ENCODE results near the gene MKLN1.

DNA sequence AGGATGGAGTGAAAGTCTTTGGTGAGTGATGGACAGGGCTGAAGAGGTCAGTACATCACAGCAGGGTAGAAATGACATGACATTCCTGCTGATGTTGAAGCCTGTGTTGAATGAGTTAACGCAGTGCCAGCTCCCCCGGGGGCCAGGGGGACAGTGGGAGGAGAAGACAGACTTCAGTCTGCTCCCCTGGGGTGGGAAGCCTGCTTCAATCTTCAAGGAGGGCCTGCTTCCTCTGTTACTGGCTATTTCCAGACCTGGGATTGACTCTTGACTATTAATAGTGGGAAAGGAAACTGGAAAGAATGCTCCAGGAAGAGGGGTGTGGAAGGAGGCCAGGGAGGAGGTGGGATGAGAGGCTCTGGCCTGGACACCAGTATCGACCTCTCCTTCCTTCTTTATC lies 201.5 kb downstream of the MKLN1 start:
- TF ChIP-seq, protein P1, sequence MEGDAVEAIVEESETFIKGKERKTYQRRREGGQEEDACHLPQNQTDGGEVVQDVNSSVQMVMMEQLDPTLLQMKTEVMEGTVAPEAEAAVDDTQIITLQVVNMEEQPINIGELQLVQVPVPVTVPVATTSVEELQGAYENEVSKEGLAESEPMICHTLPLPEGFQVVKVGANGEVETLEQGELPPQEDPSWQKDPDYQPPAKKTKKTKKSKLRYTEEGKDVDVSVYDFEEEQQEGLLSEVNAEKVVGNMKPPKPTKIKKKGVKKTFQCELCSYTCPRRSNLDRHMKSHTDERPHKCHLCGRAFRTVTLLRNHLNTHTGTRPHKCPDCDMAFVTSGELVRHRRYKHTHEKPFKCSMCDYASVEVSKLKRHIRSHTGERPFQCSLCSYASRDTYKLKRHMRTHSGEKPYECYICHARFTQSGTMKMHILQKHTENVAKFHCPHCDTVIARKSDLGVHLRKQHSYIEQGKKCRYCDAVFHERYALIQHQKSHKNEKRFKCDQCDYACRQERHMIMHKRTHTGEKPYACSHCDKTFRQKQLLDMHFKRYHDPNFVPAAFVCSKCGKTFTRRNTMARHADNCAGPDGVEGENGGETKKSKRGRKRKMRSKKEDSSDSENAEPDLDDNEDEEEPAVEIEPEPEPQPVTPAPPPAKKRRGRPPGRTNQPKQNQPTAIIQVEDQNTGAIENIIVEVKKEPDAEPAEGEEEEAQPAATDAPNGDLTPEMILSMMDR (IDR thresholded peaks at IDR 0.05): no peak
- no peak for TF ChIP-seq POLR2A (IDR thresholded peaks at IDR 0.05)

Measured in esophagus squamous epithelium (tissue), 4 donors.